ENCODE results near the gene PPP1R1A.

The PPP1R1A gene

GRCh38 chr12:54622463-54623183 lies 34.2 kb upstream of the PPP1R1A start:
- DNase-seq: no peak
- Histone ChIP-seq H3K27ac (no peak overlapping the region), H3K36me3 (no peaks in the 10 kb centered on the region), H3K9me3 (ENCODE audit: severe bottlenecking) (peaks cover 7% of the 10 kb centered on the region), H3K27me3 (ENCODE audit: insufficient read depth, low read depth, severe bottlenecking) (peaks cover 64% of the 10 kb centered on the region), H3K4me3 (ENCODE audit: low read depth, low read length) (no peak overlapping the region)
- no peak for TF ChIP-seq CTCF (IDR thresholded peaks at IDR 0.05; ENCODE audit: low read depth, low read length)

DNA sequence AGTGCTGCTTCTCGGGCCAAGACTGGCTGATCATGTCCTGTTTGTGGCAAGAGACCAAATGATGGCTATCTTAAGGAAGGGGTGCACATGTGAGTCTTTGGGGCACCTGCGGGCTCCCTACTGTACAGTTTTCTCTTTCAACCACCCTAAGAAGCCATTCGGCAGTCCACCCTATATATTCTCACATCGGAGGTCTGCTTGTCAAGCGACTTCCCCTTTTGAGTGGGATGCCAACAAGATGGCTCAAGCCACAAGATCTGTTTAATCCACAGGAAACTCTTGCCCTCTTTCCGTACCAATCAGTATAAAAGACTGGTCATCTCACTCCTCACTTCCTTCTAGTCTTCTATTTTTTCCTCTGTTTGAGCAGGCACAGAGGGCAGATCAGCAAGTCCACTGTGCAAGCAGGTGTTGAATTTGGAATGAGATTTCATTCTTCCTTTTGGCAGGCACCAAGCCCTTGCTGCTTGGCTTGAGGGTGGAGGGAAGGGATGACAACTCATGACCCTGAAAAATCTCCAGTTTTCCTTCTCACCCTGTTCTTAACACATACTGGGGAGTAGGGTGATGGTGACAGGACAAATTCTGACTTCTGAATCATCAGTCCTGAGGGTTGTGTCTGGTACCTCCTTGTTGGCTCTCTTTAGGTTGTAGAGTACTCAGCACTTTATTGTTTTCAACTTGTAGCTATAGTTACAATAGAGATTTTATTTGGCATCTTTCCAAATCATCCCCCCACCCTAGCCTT lies 28.6 kb upstream of the PPP1R1A start:
- Histone ChIP-seq H3K27ac (no peak overlapping the region), H3K9me3 (ENCODE audit: severe bottlenecking) (no peaks in the 10 kb centered on the region), H3K27me3 (ENCODE audit: insufficient read depth, low read depth, severe bottlenecking) (peaks cover 88% of the 10 kb centered on the region), H3K36me3 (no peaks in the 10 kb centered on the region), H3K4me3 (ENCODE audit: low read depth, low read length) (no peak overlapping the region)
- TF ChIP-seq CTCF (IDR thresholded peaks at IDR 0.05; ENCODE audit: low read depth, low read length): no peak
- DNase-seq: no peak

GRCh38 chr12:54612225-54612750 lies 23.8 kb upstream of the PPP1R1A start:
- Histone ChIP-seq H3K36me3 (no peaks in the 10 kb centered on the region), H3K4me3 (ENCODE audit: low read depth, low read length) (no peak overlapping the region), H3K9me3 (ENCODE audit: severe bottlenecking) (no peaks in the 10 kb centered on the region), H3K27me3 (ENCODE audit: insufficient read depth, low read depth, severe bottlenecking) (peaks cover 91% of the 10 kb centered on the region), H3K27ac (no peak overlapping the region)
- no peak for TF ChIP-seq CTCF (IDR thresholded peaks at IDR 0.05; ENCODE audit: low read depth, low read length)
- no peak for DNase-seq

GRCh38 chr12:54611715-54612149 lies 23.3 kb upstream of the PPP1R1A start:
- Histone ChIP-seq H3K27ac (no peak overlapping the region), H3K4me3 (ENCODE audit: low read depth, low read length) (no peak overlapping the region), H3K36me3 (no peaks in the 10 kb centered on the region), H3K9me3 (ENCODE audit: severe bottlenecking) (no peaks in the 10 kb centered on the region), H3K27me3 (ENCODE audit: insufficient read depth, low read depth, severe bottlenecking) (peaks cover 91% of the 10 kb centered on the region)
- TF ChIP-seq CTCF (IDR thresholded peaks at IDR 0.05; ENCODE audit: low read depth, low read length): no peak
- DNase-seq: no peak

DNA sequence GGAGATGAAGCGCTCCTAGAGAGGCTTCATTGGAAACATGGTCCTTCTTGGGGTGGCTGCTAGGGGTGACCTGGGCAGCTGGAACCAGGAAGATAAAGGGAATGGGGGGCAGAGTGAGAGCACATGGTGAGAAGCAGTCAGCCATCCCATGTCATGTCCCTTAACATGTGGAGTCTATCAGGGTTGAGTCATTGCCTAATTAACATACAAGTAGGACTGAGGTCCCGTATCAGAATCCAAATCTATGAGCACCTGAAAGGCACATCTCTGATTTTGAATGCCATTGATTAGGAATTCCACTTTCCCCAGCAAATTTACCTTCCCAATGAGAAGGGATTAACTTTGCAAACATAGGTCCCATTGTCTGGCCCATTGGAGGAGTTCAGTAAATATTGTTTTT lies 20.3 kb upstream of the PPP1R1A start:
- Histone ChIP-seq H3K36me3 (no peaks in the 10 kb centered on the region), H3K27me3 (ENCODE audit: insufficient read depth, low read depth, severe bottlenecking) (peaks cover 70% of the 10 kb centered on the region), H3K9me3 (ENCODE audit: severe bottlenecking) (no peaks in the 10 kb centered on the region), H3K4me3 (ENCODE audit: low read depth, low read length) (no peak overlapping the region), H3K27ac (no peak overlapping the region)
- DNase-seq: no peak
- no peak for TF ChIP-seq CTCF (IDR thresholded peaks at IDR 0.05; ENCODE audit: low read depth, low read length)

Measured in WERI-Rb-1 (cell line).